GM21367 (cell line): ENCODE measurements around the gene EDIL3.
A peak's percentile ranks its signal among the peaks of the same experiment; 100 is the strongest.

Experiments used
- ATAC-seq: cut with Tn5 transposase; IDR thresholded peaks from one replicate; pipeline ENCODE4 v1.9.1; 2021; ENCODE audit not compliant: unreplicated experiment

The EDIL3 gene

DNA sequence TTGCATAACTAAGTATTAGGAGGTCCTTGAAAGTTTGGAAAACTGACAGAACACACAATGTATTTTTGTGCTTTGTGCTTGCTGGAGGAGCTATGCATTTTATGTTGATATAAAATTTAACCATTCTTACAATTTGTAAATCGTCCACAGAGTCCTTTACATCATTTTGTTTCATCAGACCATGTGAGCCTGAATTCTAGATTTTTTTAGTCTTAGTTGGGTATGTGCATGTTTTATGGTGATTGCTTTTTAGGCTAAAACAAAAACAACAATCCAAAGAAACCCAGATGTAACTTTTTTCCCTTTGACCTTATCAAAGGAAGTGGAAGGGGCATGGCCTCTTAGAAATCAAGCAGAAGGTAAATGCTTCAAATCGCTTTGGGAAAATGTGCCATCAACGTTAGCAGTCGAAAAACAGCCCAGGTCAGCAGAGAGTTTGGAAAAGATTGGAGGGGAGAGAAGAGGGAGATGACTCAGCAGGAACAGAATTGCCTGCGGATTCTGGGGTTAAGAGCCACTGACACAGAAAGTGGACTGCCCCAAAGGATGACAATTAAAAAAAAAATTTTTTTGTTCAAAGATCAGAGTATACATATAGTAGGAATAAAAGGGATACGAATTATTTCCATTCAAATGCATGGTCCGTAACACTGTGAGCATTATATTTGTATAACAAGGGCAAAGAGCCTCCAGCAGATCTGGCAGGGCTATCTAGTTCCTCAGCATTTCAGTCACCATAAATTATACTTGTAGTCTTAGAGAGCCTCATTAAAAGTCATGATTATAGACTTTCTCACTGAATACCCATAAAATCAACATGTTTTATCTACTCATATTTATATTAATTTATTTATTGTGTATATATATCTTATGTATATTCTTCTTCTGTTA, 410.5 kb downstream of the EDIL3 start:
- no peak for ATAC-seq

DNA sequence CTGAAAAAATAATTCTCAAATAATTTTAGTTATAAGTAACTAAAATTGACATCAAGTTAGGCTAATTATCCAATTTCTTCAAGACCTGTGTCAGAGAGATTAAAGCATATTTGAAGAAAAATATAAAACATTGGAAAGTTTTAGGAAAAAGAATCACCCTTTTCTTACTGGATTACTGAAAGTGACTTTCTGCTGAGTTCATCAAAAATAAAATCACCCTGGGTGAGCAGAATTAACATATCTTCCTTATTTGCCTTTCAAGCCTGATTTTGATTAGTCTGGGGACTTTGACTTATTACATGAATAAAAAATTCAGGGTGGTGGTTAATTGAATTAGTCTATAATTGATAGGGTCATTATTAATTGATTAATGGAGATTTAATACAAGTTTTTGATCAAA, 411.8 kb downstream of the EDIL3 start:
- no peak for ATAC-seq

DNA sequence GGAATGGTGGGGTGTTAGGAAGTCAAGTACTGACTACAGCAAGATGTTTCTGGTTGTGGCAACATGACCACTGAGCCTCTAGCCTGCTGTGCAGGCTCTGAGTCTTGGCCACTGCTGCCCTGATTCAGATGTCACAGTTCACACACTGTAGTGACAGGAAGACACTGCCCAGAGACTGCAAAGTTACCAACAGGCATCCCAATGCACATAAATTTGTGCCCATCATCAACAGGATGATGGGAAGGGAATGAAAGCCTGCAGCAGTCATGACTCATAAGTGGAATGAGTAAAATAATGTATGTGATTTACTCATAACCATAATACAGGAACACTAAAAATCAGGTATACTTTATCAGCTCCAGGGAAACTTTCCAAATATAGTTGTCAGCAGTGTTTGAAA, 412.4 kb downstream of the EDIL3 start:
- ATAC-seq: no peak

DNA sequence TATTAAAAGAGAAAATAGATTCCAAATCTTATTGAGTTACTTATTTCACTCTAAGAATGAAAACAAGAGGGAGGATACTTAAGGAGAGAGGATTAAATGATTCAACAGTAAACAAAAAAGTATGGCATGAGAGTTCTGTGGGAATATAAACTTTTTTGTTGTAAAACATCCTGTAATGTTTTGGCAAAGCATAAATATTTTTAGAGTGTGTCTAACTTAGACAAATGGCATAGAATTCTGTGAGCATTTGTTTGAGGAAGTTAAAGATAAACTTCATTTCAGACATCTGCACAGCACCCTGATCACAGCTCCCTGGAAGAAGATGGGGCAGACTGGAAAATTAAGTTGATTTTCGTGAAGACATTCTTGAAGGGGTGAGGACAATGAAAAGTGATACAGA, 417.3 kb downstream of the EDIL3 start:
- no peak for ATAC-seq

DNA sequence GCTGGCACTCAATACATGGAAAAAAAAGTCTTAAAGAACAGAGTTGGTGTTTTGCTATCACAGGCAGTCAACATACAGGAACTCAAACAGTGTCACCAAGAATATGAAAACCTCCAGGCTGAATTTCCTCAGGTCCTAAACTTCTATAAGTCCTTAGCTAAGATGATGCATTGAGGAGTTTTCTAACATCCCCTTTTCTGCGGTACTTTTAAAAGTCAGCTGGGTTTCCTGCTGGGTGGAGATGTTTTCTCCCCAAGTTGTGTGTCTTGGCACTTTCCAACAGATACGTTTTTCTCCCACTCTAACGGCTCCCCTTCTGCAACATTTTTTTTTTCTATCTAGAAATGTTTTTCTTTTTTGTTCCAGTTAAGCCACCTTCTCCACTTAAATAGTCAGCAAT, 419.2 kb downstream of the EDIL3 start:
- ATAC-seq: no peak

DNA sequence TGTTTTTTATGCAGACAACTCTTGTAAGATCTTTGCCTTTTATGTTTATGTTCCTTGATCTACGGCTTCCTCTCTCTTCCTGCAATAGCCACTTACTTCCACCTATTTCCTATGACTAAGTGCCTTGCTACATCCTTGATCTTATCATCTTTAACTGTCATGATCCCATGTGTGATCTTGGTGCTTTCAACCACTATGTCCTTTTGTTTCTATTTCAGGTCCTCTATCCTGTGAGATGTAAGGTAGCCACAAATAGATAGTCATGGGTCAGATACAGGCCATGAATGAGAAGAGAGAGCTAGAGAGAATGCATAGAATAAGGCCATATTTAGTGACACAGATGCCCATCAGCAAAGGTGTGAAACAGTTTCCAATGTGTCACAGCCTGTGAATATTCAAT, 420.4 kb downstream of the EDIL3 start:
- ATAC-seq: no peak

DNA sequence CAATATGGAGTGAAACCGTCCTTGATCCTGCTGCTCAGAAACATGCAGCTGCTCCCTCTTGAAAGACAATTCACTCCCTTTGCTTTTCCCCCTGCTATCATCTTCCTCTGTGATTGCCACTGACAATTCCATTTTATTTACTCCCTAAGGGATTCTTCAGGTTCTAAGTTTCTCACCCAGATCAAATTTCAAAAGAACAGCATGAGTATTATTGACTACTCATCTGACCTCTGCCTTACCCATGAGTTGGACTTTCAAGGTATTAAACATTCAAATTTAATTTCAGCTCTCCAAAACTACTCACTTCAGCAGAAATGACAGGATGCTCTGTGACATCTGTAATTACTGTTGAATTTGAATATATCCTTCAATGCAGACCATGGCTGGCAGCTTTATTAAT, 427.5 kb downstream of the EDIL3 start:
- ATAC-seq: no peak

DNA sequence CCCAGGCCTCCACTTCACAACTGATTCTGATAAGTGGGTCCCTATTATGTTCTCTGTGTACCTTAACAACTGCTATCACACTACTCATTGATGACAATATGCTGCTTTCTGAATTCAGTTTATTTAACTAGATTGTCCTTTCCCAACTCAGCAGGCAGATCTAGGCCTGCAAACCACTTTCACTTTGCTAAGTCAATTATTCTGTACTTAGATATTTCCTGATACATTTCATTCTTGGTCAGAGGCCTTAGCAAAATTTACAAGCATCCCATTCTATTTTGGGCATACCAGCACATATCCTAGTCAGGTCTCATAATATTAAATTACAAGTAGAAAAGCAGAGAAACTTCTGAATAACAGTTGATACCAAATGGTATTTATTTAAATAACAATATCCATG, 428.3 kb downstream of the EDIL3 start:
- no peak for ATAC-seq

DNA sequence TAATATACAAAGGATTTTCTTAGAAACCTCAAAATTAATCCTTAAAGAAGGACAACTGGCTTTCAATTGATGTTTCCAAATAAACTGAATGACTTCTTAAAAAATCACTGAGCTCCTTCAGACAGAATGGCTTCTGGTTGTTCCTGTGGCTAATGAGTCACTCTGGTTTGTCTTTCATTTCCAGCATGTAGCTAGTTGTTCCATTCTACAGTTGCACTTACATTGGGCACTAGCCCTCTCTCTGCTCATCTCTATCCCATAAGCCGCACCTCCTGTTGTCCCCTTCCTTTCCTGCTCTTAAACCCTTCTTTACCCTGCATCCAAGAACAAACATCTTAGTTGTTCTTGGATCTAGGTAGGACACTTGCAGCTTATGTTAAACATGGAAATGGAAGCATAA, 428.8 kb downstream of the EDIL3 start:
- no peak for ATAC-seq

DNA sequence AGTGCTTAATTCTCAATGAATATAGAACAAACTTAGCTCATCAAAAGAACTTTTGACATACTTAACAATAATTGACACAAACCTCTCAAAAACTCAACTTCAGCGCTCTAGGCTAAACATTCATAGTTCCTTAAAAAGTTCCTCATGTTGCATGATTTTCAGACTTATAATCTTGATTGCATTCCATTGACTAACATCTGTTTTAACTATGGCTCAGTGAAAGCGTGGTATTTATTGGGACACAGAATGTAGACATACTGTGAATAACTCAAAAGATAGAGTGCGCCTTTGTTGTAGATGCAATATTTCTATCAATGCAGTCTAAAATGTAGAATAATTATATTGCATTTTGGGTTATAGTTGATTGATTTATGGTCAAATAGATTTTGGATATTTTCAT, 436.9 kb downstream of the EDIL3 start:
- no peak for ATAC-seq

DNA sequence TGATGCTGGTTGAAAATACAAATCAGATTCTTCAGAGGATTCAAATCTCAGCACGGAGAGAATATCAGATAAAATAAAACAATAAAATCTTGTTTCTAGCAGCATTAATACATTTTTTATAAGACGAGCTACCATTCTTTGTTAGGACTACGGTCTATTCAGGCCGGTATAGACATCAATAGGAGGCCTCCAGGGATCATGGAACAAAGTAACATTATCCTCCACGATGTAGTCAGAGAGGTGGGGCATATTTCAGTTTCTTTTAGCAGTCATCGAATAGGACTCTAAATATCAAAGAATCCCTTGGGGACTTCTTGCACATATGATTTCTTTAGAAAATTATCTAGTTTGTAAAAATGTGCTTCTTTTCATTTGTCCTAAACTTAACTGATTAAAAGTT, 438.2 kb downstream of the EDIL3 start:
- no peak for ATAC-seq

DNA sequence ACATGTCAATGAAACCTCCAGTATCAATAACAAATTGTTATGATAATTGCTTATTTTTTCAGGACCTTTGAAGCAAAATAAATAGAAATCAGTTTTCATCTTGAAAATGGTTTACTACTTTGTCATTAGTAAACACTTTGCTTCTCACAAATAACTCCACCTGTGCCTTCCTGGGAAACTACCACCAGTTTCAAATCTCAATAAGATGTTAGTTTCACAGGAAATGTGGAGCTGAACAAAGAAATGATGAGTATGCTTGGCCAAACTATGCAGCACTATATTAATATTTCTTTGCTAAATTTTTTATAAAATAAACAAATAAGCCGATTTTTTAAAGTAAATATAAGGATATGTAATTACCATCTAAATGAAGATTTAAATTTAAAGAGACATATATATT, 442.5 kb downstream of the EDIL3 start:
- no peak for ATAC-seq

DNA sequence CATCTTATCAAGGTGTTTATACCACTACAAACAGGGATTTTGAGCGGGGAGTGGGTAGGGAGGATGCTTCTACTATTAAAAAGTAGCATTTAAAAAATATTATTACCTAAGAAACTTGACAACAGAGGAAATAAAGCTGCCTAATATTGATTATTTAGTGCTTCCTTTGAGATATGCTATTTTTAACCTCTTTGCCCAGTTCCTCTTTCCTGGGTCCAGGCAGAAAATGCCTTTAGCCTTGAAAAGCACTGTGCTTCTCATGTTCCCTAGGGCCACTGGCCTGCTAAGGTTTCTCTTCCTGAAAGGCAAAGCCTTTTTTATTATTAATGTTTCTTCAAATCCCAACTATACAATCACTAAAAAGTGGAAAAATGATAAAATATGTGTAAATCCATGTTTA, 446.8 kb downstream of the EDIL3 start:
- no peak for ATAC-seq

DNA sequence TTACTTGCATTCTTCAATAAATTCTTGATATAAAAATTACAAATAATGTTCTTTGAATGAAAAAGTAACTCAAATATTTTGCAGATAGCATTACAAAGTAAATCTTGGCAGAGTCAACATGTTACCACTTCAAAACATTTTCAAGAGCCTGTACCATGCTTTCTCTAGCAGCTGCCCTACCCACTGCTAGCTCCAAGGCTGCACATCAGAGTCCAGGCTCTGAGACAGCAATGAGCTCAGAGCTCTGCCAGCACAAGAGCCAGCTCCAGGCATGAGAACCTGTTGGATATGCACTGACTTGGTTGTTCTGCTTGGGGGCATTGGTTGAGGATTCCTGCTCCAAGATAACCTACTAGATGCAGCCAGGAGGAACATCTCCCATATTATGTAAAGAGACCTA, 452.7 kb downstream of the EDIL3 start:
- ATAC-seq: no peak

DNA sequence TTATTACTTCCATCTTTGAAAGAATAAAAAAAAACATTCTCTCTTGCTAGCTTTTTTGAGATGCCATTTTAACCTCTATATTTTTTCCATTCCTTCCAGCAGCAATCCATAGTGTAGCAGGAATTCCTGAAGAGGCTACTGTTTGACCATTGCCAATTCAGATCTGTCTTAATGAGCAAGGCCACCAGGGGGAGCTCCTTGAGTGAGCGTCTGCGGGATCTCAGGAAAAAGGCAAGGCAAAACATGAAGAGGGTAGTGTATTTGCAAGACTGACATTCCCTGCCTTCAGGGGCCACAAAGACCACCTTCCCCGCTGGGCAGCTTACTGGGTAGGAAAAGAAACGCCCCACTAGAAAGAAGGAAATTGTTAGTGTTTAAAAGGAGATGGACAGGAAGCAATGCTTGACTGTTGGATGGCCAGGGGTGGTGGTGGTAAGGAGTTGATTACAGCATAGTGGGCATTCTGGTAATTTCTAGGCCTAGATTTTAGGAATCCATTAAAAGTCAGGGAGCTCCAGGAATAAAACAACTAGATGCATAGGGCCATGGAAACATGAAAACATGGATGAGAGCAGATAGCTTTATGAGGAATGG, 457.4 kb downstream of the EDIL3 start:
- peak; percentile 74 for ATAC-seq

DNA sequence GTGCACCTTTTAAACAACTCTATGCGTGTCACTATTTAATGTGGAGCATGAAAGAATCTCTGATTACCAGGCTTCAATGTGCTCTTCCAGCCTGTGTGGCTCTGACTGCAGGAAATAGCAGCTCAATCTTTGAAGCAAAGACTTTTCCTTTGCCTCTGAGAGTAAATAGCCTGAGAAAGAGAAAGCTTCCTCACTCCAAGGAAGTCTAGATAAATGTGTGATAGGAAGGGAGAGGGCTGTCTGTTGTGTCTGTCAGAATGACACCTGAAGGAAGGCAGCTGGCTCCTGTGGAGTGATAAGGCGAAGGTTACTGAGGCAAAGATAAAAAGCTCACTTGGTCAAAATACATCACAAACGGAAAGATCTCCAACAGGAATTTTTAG, 458.7 kb downstream of the EDIL3 start:
- ATAC-seq: no peak

DNA sequence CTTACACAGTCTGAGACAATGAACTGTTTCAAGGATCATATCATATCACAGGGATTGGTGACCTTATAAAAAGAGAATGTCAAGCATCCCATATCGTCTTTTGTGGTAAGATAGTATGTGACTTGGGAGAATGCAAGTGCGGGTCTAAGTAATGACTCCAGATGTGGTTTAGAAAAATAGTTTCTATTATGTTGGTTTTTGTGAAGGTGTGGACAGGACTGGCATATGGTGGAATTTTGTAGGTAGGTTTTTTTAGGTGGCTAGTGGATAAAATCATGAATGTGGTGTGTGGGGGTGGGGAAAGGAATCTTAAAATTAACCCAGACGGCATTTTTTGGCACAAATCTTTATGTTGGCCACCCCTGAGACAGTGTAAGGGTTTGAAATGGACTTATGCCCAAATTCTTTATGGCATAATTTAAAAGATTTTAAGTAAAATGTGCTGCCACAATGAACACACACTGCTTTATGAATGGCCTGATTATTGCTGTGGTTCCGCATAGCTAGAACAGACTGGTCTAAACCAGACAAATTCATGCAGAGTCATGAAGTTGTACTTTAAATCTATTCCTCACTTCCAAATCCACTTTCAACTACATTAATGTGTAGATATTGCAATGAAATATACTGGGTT, 459.2 kb downstream of the EDIL3 start:
- ATAC-seq: no peak

DNA sequence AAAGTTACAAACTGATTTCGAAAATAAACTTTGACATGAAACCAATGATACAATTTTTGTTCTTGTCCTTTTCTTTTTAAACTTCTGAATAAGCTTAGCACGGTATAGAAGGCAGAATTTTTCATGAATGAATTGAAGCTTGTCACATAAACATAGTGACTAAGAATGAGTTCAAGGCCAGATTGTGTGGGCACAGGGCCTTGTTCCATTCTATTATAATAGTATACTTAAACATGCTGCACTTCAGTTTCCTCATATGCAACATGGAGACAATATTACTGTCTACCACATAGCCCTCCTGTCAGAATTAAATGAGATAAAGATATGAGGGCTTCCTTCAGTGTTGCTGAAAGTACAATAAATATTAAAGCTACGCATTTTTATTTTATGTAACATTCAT, 459.8 kb downstream of the EDIL3 start:
- no peak for ATAC-seq

DNA sequence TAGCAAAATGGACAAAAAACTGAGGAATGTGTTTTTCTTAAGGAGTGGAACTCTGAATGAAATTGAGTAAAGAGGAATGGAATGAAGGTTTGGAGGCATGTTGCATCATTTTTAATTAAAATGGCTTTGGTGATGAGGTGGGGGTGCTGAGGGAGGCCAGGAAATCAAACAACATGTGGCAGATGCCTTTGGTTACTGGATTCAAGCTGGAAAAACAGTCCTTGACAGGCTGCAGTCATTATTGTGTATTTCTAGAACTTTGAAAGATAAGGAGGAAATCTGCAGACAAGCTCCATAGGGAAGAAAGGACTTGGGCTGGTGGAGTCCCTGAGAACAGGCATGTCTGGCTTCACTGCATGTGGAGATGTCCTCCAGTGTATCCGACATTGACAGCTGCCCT, 460.5 kb downstream of the EDIL3 start:
- ATAC-seq: no peak

DNA sequence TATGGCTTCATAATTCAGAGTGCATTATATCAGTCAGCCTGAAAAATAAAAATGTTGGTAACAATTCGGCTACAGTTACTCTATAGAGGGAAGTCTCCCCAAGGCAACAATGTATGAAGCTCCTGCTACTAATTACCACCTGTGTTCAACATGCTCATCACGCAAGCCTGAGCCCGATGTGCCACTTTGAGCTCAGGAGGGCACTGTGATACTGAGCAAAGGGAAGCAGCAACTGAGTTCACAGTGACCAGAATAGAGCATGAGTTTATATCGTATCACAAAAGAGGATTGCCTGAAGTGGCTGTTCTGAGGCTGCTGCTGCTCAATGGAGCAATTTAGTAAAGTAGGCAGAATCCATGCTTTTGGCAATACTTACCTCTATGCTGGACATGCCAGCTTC, 462.0 kb downstream of the EDIL3 start:
- ATAC-seq: no peak

DNA sequence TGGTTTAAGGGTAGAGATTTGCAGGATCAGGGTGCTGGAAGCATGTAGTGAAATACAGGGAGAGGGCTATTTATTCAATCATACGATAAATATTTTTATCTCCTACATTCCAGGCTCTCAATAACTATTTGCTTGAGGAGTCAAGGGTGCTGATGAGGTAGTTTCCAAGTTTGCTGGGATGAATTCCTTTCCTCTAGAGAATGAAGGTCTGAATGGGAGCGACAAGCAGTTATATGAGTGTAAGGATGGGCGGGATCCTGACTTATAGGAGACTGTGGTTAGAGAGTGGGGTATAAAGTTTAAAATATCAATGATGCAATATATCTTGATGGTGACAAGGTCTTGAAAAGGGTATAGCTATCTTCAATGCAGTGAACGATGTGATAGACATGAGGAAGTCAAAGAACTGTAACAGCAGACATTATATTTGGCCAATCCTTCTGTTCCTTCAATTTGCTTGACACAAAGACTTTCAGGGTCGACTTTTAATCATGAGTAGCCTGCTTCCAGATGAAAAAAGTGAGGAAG, 462.9 kb downstream of the EDIL3 start:
- ATAC-seq: no peak
